ENCODE data around the gene SGCA. TPM values are rescaled to one million over a fixed set of nuclear protein-coding genes. Genes with fewer than 3 reads are reported as not detected.

Gene SGCA
- total RNA-seq, 2 donors from 2014 or later = 0.89 to 5.5 TPM

DNA sequence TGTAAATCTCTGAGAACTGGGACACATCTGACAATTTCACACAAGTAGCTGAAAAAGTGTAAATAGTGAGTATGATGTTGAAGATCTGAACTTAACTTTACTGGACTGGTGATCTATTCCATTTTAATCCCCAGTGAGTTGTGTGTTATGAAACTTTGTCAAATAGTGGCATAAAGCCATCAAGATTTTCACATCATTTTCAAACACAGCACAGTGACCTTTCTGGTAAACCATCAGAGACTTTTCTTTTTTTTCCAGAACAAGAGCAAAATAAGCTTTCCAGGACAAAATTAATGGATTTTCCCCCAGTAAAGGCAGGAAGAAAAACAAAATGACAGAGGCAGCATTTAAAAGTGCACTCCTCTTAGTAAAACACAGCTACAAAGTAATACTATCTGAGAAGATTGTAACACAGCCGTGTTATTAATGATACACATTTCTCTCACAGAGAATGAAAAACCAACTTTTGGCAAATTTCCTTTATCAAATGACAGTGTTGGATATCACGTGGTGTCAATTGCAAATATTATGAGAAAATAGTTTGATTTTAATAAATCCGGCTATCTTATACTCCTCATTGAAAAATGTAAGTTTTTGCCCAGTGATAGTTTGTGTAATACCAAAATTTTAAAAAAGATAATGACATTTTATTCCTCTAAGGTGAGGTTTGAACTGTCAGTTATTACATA is 52.4 kb downstream of the SGCA start:
- Histone ChIP-seq H3K36me3 (no peaks in the 10 kb centered on the region), H3K4me1 (no peaks in the 10 kb centered on the region), H3K9ac (ENCODE audit: low read depth in 2 of 2, low read length in 2 of 2) (no peak overlapping the region), H3K27me3 (no peaks in the 10 kb centered on the region), H3K4me3 (no peak overlapping the region), H3K9me3 (no peaks in the 10 kb centered on the region), H3K27ac (peak overlapping the region; percentile 40)
- intact Hi-C loops (cut with DNase I) = no loop called here
- no peak for DNase-seq
- TF ChIP-seq, protein P1, sequence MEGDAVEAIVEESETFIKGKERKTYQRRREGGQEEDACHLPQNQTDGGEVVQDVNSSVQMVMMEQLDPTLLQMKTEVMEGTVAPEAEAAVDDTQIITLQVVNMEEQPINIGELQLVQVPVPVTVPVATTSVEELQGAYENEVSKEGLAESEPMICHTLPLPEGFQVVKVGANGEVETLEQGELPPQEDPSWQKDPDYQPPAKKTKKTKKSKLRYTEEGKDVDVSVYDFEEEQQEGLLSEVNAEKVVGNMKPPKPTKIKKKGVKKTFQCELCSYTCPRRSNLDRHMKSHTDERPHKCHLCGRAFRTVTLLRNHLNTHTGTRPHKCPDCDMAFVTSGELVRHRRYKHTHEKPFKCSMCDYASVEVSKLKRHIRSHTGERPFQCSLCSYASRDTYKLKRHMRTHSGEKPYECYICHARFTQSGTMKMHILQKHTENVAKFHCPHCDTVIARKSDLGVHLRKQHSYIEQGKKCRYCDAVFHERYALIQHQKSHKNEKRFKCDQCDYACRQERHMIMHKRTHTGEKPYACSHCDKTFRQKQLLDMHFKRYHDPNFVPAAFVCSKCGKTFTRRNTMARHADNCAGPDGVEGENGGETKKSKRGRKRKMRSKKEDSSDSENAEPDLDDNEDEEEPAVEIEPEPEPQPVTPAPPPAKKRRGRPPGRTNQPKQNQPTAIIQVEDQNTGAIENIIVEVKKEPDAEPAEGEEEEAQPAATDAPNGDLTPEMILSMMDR (IDR thresholded peaks at IDR 0.05) = no peak

DNA sequence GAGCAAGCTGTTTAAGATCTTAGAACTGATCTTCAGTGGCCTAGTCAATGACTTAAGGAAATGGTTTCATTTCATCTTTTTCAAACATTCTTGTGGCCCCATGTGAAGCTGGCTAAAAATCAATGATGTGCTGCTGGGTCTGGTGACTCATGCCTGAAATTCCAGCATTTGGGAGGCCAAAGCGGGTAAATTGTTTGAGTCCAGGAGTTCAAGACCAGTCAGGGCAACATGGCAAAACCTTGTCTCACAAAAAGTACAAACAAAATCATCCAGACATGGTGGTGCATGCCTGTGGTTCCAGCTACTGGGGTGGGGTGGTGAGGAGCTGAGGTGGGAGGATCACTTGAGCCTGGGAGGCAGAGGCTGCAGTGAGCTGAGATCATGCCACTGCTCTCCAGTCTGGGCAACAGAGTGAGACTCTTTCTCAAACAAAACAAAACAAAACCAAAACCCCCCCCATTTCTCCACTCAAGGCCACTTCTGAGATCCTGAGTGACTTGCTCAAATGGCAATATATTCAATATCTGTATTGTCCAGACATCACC is 53.0 kb downstream of the SGCA start:
- Histone ChIP-seq H3K9ac (ENCODE audit: low read depth in 2 of 2, low read length in 2 of 2) (no peak overlapping the region), H3K36me3 (no peaks in the 10 kb centered on the region), H3K27ac (peak overlapping the region; percentile 40), H3K4me1 (no peaks in the 10 kb centered on the region), H3K27me3 (no peaks in the 10 kb centered on the region), H3K4me3 (no peak overlapping the region), H3K9me3 (no peaks in the 10 kb centered on the region)
- no peak for DNase-seq
- TF ChIP-seq, protein P1 (IDR thresholded peaks at IDR 0.05) = no peak
- intact Hi-C loops (cut with DNase I) = no loop called here

DNA sequence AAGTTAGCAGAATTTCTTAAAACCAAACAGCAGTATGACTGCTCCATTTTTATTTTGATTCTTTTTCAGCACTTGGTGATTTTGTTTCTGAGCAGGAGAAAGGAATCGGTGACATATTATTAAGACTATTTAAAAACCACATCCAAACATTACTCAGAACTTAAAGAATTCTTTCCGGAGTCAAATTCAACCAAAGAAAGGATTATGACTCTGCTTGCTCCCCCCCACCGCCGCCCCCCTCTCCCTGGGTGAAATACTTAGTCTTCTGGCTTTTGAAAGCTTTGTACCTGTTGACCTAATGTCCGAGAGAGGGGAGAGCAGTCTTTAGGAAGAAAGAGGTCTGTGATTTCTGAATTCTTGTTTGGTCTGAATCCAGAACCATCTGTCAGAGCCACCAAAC is 53.5 kb downstream of the SGCA start:
- no peaks in the 10 kb centered on the region for H3K27me3 ChIP-seq
- no peaks in the 10 kb centered on the region for H3K9me3 ChIP-seq
- H3K27ac ChIP-seq = no peak overlapping the region
- TF ChIP-seq, protein P1 (IDR thresholded peaks at IDR 0.05) = no peak
- H3K4me3 ChIP-seq = no peak overlapping the region
- intact Hi-C loops (cut with DNase I) = no loop called here
- no peaks in the 10 kb centered on the region for H3K4me1 ChIP-seq
- H3K36me3 ChIP-seq = no peaks in the 10 kb centered on the region
- DNase-seq = no peak
- H3K9ac ChIP-seq (ENCODE audit: low read depth in 2 of 2, low read length in 2 of 2) = no peak overlapping the region

- DNase-seq = no peak
- intact Hi-C loops (cut with DNase I) = no loop called here
- Histone ChIP-seq H3K27ac (no peak overlapping the region), H3K9me3 (no peaks in the 10 kb centered on the region), H3K4me3 (no peak overlapping the region), H3K36me3 (no peaks in the 10 kb centered on the region), H3K4me1 (no peaks in the 10 kb centered on the region), H3K9ac (ENCODE audit: low read depth in 2 of 2, low read length in 2 of 2) (no peak overlapping the region), H3K27me3 (no peaks in the 10 kb centered on the region)
- TF ChIP-seq, protein P1 (IDR thresholded peaks at IDR 0.05) = no peak
Observed at GRCh38 chr17:50219939-50220465, 54.2 kb downstream of the SGCA start.

DNA sequence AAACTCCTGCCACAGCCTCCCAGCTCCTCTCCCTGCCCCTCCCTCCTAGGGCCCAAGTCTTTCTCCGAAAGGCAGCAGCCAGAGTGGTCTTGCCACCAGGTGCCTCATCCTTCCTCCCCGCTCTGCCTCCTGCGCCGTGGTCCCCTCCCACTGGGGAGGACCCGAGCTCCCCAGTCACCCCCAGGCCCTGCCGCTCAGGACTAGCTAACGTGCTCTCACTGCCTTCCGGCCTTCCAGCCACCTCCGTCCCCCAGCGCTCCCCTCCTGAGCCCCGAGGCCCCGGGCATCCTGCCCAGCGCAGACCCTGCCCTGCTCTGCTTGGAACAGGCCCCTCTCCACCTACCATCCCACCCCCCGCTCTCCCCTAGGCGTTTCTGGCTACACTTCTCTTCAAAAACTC is 55.0 kb downstream of the SGCA start:
- no peak for DNase-seq
- TF ChIP-seq, protein P1 (IDR thresholded peaks at IDR 0.05) = no peak
- H3K9ac ChIP-seq (ENCODE audit: low read depth in 2 of 2, low read length in 2 of 2) = no peak overlapping the region
- no peaks in the 10 kb centered on the region for H3K9me3 ChIP-seq
- H3K27me3 ChIP-seq = no peaks in the 10 kb centered on the region
- no peaks in the 10 kb centered on the region for H3K4me1 ChIP-seq
- no peaks in the 10 kb centered on the region for H3K36me3 ChIP-seq
- intact Hi-C loops (cut with DNase I) = no loop called here
- no peak overlapping the region for H3K4me3 ChIP-seq
- H3K27ac ChIP-seq = no peak overlapping the region

Data from colonic mucosa (tissue), 4 donors.